ENCODE results near the gene ARFGAP1.

The ARFGAP1 gene

GRCh38 chr20:63294536-63294900 is 21.9 kb downstream of the ARFGAP1 start:
- Histone ChIP-seq H3K27ac (ENCODE audit: low read depth, low read length) (no peak overlapping the region), H3K79me2 (ENCODE audit: control insufficient read depth, low read length) (no peaks in the 10 kb centered on the region), H3F3A (ENCODE audit: control insufficient read depth, insufficient read depth) (no peaks in the 10 kb centered on the region), H3K9me3 (ENCODE audit: control insufficient read depth, insufficient read depth, low read length) (no peaks in the 10 kb centered on the region), H4K20me1 (ENCODE audit: control insufficient read depth, insufficient read depth, low read depth, low read length) (no peaks in the 10 kb centered on the region), H3K4me1 (ENCODE audit: control insufficient read depth, low read length) (peaks cover 3% of the 10 kb centered on the region; the same call in 1 of the 2 replicates), H3K4me2 (ENCODE audit: low read length) (no peak overlapping the region), H3K36me3 (ENCODE audit: control insufficient read depth, low read length) (no peaks in the 10 kb centered on the region), H3K27me3 (ENCODE audit: control insufficient read depth, low read length) (no peaks in the 10 kb centered on the region), H3K9me2 (replicated peaks; ENCODE audit: control insufficient read depth, low read length) (no peaks in the 10 kb centered on the region), H3K4me3 (ENCODE audit: low read length) (no peak overlapping the region)
- TF ChIP-seq CTCF (IDR thresholded peaks at IDR 0.05; ENCODE audit: low read depth, low read length, poor library complexity, severe bottlenecking) (no peak), EZH2phosphoT487 (IDR thresholded peaks at IDR 0.05; ENCODE audit: borderline replicate concordance, low read length) (no peak)

- Histone ChIP-seq H3K79me2 (ENCODE audit: control insufficient read depth, low read length) (no peaks in the 10 kb centered on the region), H3K27me3 (ENCODE audit: control insufficient read depth, low read length) (no peaks in the 10 kb centered on the region), H3K9me2 (replicated peaks; ENCODE audit: control insufficient read depth, low read length) (no peaks in the 10 kb centered on the region), H3K4me1 (ENCODE audit: control insufficient read depth, low read length) (peaks cover 3% of the 10 kb centered on the region; the same call in 1 of the 2 replicates), H3K4me2 (ENCODE audit: low read length) (no peak overlapping the region), H3F3A (ENCODE audit: control insufficient read depth, insufficient read depth) (no peaks in the 10 kb centered on the region), H3K9me3 (ENCODE audit: control insufficient read depth, insufficient read depth, low read length) (no peaks in the 10 kb centered on the region), H3K27ac (ENCODE audit: low read depth, low read length) (no peak overlapping the region), H3K36me3 (ENCODE audit: control insufficient read depth, low read length) (no peaks in the 10 kb centered on the region), H3K4me3 (ENCODE audit: low read length) (no peak overlapping the region), H4K20me1 (ENCODE audit: control insufficient read depth, insufficient read depth, low read depth, low read length) (no peaks in the 10 kb centered on the region)
- TF ChIP-seq CTCF (IDR thresholded peaks at IDR 0.05; ENCODE audit: low read depth, low read length, poor library complexity, severe bottlenecking): no peak
Observed at GRCh38 chr20:63295018-63295417, 22.4 kb downstream of the ARFGAP1 start.

DNA sequence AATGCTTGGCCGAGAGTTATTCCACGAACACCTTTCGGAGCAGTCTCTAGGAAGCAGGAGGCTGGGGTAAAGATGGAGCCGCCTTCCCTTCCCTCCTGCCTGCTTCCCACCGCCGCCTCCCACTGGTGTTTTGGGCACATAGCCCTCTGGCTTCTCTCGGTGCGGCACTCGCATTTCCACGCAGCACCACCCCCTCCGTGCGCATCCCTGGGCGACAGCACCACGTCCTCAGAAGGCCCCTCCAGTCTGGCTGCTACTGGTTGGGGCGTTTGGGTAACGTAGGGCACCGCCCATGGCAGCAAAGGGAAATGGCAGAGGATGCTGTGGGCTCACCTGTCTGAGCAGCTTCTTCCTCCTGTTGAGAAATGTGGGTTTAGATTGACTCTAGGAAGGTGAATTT is 22.8 kb downstream of the ARFGAP1 start:
- Histone ChIP-seq H3K27me3 (ENCODE audit: control insufficient read depth, low read length) (no peaks in the 10 kb centered on the region), H3K9me3 (ENCODE audit: control insufficient read depth, insufficient read depth, low read length) (no peaks in the 10 kb centered on the region), H3K36me3 (ENCODE audit: control insufficient read depth, low read length) (no peaks in the 10 kb centered on the region), H3K4me1 (ENCODE audit: control insufficient read depth, low read length) (peaks cover 3% of the 10 kb centered on the region; the same call in 1 of the 2 replicates), H3F3A (ENCODE audit: control insufficient read depth, insufficient read depth) (no peaks in the 10 kb centered on the region), H3K9me2 (replicated peaks; ENCODE audit: control insufficient read depth, low read length) (no peaks in the 10 kb centered on the region), H4K20me1 (ENCODE audit: control insufficient read depth, insufficient read depth, low read depth, low read length) (no peaks in the 10 kb centered on the region), H3K4me3 (ENCODE audit: low read length) (no peak overlapping the region), H3K79me2 (ENCODE audit: control insufficient read depth, low read length) (no peaks in the 10 kb centered on the region), H3K4me2 (ENCODE audit: low read length) (no peak overlapping the region), H3K27ac (ENCODE audit: low read depth, low read length) (no peak overlapping the region)
- TF ChIP-seq CTCF (IDR thresholded peaks at IDR 0.05; ENCODE audit: low read depth, low read length, poor library complexity, severe bottlenecking) (no peak), EZH2phosphoT487 (IDR thresholded peaks at IDR 0.05; ENCODE audit: borderline replicate concordance, low read length) (no peak)

- Histone ChIP-seq H3K79me2 (ENCODE audit: control insufficient read depth, low read length) (no peaks in the 10 kb centered on the region), H4K20me1 (ENCODE audit: control insufficient read depth, insufficient read depth, low read depth, low read length) (no peaks in the 10 kb centered on the region), H3K9me2 (replicated peaks; ENCODE audit: control insufficient read depth, low read length) (no peaks in the 10 kb centered on the region), H3K4me3 (ENCODE audit: low read length) (no peak overlapping the region), H3K4me2 (ENCODE audit: low read length) (no peak overlapping the region), H3K9me3 (ENCODE audit: control insufficient read depth, insufficient read depth, low read length) (no peaks in the 10 kb centered on the region), H3F3A (ENCODE audit: control insufficient read depth, insufficient read depth) (no peaks in the 10 kb centered on the region), H3K27me3 (ENCODE audit: control insufficient read depth, low read length) (no peaks in the 10 kb centered on the region), H3K4me1 (ENCODE audit: control insufficient read depth, low read length) (peaks cover 2% of the 10 kb centered on the region; the same call in 1 of the 2 replicates), H3K36me3 (ENCODE audit: control insufficient read depth, low read length) (no peaks in the 10 kb centered on the region), H3K27ac (ENCODE audit: low read depth, low read length) (no peak overlapping the region)
- TF ChIP-seq EZH2phosphoT487 (IDR thresholded peaks at IDR 0.05; ENCODE audit: borderline replicate concordance, low read length) (no peak), CTCF (IDR thresholded peaks at IDR 0.05; ENCODE audit: low read depth, low read length, poor library complexity, severe bottlenecking) (no peak)
Observed at GRCh38 chr20:63295846-63296245, 23.2 kb downstream of the ARFGAP1 start.

All from DOHH2 (cell line).